HCT116 (cell line): ENCODE measurements around the gene GPR68. TPM values are rescaled to one million over a fixed set of nuclear protein-coding genes. Genes with fewer than 3 reads are reported as not detected.

Experiments
- ATAC-seq: fragments of 200-7000 bp; cut with Tn5 transposase; 2 replicates; pipeline ENCODE4 v1.9.1; 2020; ENCODE audit warnings: mild to moderate bottlenecking, moderate library complexity
- BruUV-seq: library from RNA; stranded (reverse); fragments of 400-500 nt; replicated peaks from 2 replicates; lab custom pipeline; 2021; lab: Mats Ljungman, UMichigan
- CTCF ChIA-PET: fragments of 300-600 bp; sonication (Branson Sonifier 250); formaldehyde crosslinking; loops from one replicate; lab custom pipeline; 2021; ENCODE audit warnings: antibody characterized with exemption; lab: Charles Lee
- POLR2A ChIA-PET: fragments of 300-600, 350-600 bp; sonication (Branson Sonifier 250); formaldehyde crosslinking; loops from one replicate; lab custom pipeline; 2021; ENCODE audit warnings: antibody characterized with exemption; lab: Charles Lee
- RAD21 ChIA-PET, 2 experiments: fragments of 300-600 bp; sonication (Branson Sonifier 250); formaldehyde crosslinking; loops; one replicate each; lab custom pipeline; 2023; ENCODE audit warnings: low total read pairs in 2 of 2; ENCODE audit not compliant: uncharacterized antibody in 2 of 2, unreplicated experiment in 2 of 2, low non-redundant PET in 1 of 2; lab: Charles Lee
- DNase-seq: peaks from one replicate; pipeline ENCODE4 v3.0.0-alpha.2; 2010; ENCODE audit warnings: low read depth, low spot score
- H2AFZ ChIP-seq: fragments of 200-600 bp; shearing (Covaris generic), sonication (generic); 2 replicates; pipeline ENCODE4 v1.6.1; 2017; ENCODE audit warnings: low read depth, mixed run types, mixed read lengths, antibody characterized with exemption, low read length; ENCODE audit not compliant: poor library complexity, severe bottlenecking
- H3K27ac ChIP-seq: 2 replicates; pipeline ENCODE4 v1.5.1; 2012; ENCODE audit warnings: low read depth, low read length
- H3K27me3 ChIP-seq: fragments of 200-600 bp; sonication (generic); 2 replicates; pipeline ENCODE4 v1.6.1; 2016; ENCODE audit warnings: mixed run types, low read length, mixed read lengths; ENCODE audit not compliant: insufficient read depth
- H3K36me3 ChIP-seq, 2 experiments: fragments of 200-500 bp in 1 of 2; fragments of 200-600 bp in 1 of 2; sonication (Bioruptor generic) in 1 of 2; sonication (generic) in 1 of 2; 2 replicates each; pipeline versions ENCODE4 v1.5.1 to v1.6.1; 2014 to 2016; ENCODE audit warnings: low read length in 2 of 2, inconsistent platforms in 1 of 2, mixed read lengths in 1 of 2, mixed run types in 1 of 2; ENCODE audit not compliant: insufficient read depth in 2 of 2, control insufficient read depth in 1 of 2
- H3K4me1 ChIP-seq, 2 experiments: fragments of 200-600 bp in 1 of 2; sonication (generic) in 1 of 2; 2 replicates each; pipeline versions ENCODE4 v1.5.1 to v1.6.1; 2012 to 2017; ENCODE audit warnings: low read length in 2 of 2, inconsistent platforms in 1 of 2, mild to moderate bottlenecking in 1 of 2, mixed read lengths in 1 of 2, mixed run types in 1 of 2, moderate library complexity in 1 of 2; ENCODE audit not compliant: insufficient read depth in 2 of 2, control insufficient read depth in 1 of 2
- H3K4me2 ChIP-seq: fragments of 200-600 bp; sonication (generic); 2 replicates; pipeline ENCODE4 v1.6.1; 2017; ENCODE audit warnings: mixed run types, low read length, mixed read lengths
- H3K4me3 ChIP-seq, 2 experiments: fragments of 200-600 bp in 1 of 2; sonication (generic) in 1 of 2; replicated peaks in 1 of 2; 2 replicates each; pipeline ENCODE4 v1.5.1; 2011 to 2016; ENCODE audit warnings: low read length in 2 of 2, control low read depth in 1 of 2, low read depth in 1 of 2, mild to moderate bottlenecking in 1 of 2, mixed read lengths in 1 of 2, mixed run types in 1 of 2
- H3K79me2 ChIP-seq: fragments of 200-600 bp; sonication (generic); 2 replicates; pipeline ENCODE4 v1.6.1; 2017; ENCODE audit warnings: mild to moderate bottlenecking, mixed run types, low read length, moderate library complexity, mixed read lengths; ENCODE audit not compliant: insufficient read depth
- H3K9ac ChIP-seq: fragments of 200-600 bp; sonication (generic); 2 replicates; pipeline ENCODE4 v1.6.1; 2016; ENCODE audit warnings: low read length, mixed read lengths
- H3K9me2 ChIP-seq: fragments of 200-600 bp; sonication (generic), shearing (Covaris generic); 2 replicates; pipeline ENCODE4 v1.6.1; 2017; ENCODE audit warnings: mixed run types, mild to moderate bottlenecking, moderate library complexity; ENCODE audit not compliant: insufficient read depth
- H3K9me3 ChIP-seq, 2 experiments: fragments of 200-500 bp in 1 of 2; fragments of 200-600 bp in 1 of 2; sonication (Bioruptor generic) in 1 of 2; sonication (generic) in 1 of 2; 2 replicates each; pipeline ENCODE4 v1.6.1; 2014 to 2017; ENCODE audit warnings: low read length in 2 of 2, mixed read lengths in 2 of 2, inconsistent platforms in 1 of 2, low read depth in 1 of 2, mild to moderate bottlenecking in 1 of 2, mixed run types in 1 of 2, moderate library complexity in 1 of 2; ENCODE audit not compliant: control insufficient read depth in 1 of 2, insufficient read depth in 1 of 2
- H4K20me1 ChIP-seq: fragments of 200-600 bp; sonication (generic), shearing (Covaris generic); 2 replicates; pipeline ENCODE4 v1.6.1; 2017; ENCODE audit warnings: mixed run types, mild to moderate bottlenecking, moderate library complexity; ENCODE audit not compliant: insufficient read depth
- ATF3 ChIP-seq: IDR thresholded peaks from 2 replicates; pipeline ENCODE4 v1.6.1; 2012
- CBX3 ChIP-seq: IDR thresholded peaks from 2 replicates; pipeline ENCODE4 v1.6.1; 2012; ENCODE audit warnings: low read depth
- CTCF ChIP-seq, 3 experiments: fragments of 200-600 bp in 1 of 3; sonication (generic) in 1 of 3; IDR thresholded peaks in 2 of 3; conservative IDR thresholded peaks in 1 of 3; 2 replicates each; pipeline ENCODE4 v1.5.1; 2012 to 2017; ENCODE audit warnings: low read depth in 2 of 3, low read length in 2 of 3, antibody characterized with exemption in 1 of 3, borderline replicate concordance in 1 of 3, control low read depth in 1 of 3, mild to moderate bottlenecking in 1 of 3, mixed read lengths in 1 of 3, mixed run types in 1 of 3, moderate library complexity in 1 of 3; ENCODE audit not compliant: insufficient read depth in 1 of 3
- ELF1 ChIP-seq: IDR thresholded peaks from 2 replicates; pipeline ENCODE4 v1.6.1; 2012; ENCODE audit warnings: low read depth, borderline replicate concordance
- EZH2 ChIP-seq: fragments of 200-600 bp; sonication (generic); IDR thresholded peaks from 2 replicates; pipeline ENCODE4 v1.6.1; 2017; ENCODE audit warnings: antibody characterized with exemption, mixed run types
- FOSL1 ChIP-seq: IDR thresholded peaks from 2 replicates; pipeline ENCODE4 v1.6.1; 2012; ENCODE audit warnings: low read depth
- JUND ChIP-seq: IDR thresholded peaks from 2 replicates; pipeline ENCODE4 v1.6.1; 2012
- MAX ChIP-seq: IDR thresholded peaks from 2 replicates; pipeline ENCODE4 v1.6.1; 2012
- POLR2AphosphoS5 ChIP-seq: IDR thresholded peaks from 2 replicates; pipeline ENCODE4 v1.6.1; 2011; ENCODE audit warnings: mild to moderate bottlenecking, low read depth, low read length, moderate library complexity
- REST ChIP-seq: IDR thresholded peaks from 2 replicates; pipeline ENCODE4 v1.6.1; 2012; ENCODE audit warnings: low read depth
- SIN3A ChIP-seq: IDR thresholded peaks from 2 replicates; pipeline ENCODE4 v1.6.1; 2012; ENCODE audit warnings: low read depth
- SRF ChIP-seq: IDR thresholded peaks from 2 replicates; pipeline ENCODE4 v1.6.1; 2012; ENCODE audit warnings: low read depth
- TCF7L2 ChIP-seq: IDR thresholded peaks from 2 replicates; pipeline ENCODE4 v1.7.0; 2011; ENCODE audit warnings: borderline replicate concordance, inconsistent platforms; ENCODE audit not compliant: insufficient read depth, insufficient read length; ENCODE audit errors: extremely low read depth
- intact Hi-C: fragments of 100-400 bp; cut with micrococcal nuclease; formaldehyde crosslinking; loops from 2 replicates; pipeline ENCODE4 v1.10.0; 2022
- total RNA-seq: library from RNA; stranded (reverse); gene quantifications from one replicate; pipeline ENCODE4 v1.2.1, GENCODE V29; 2021; ENCODE audit not compliant: unreplicated experiment

Gene GPR68
- total RNA-seq, 1 experiment from 2014 or later: not detected

GRCh38 chr14:91270619-91271018, 26.1 kb upstream of the GPR68 start:
- RAD21 ChIA-PET: no interaction called here
- no TSS peak for BruUV-seq
- no peak overlapping the region for H3K4me3 ChIP-seq
- intact Hi-C loops: no loop called here
- TF ChIP-seq TCF7L2 (no peak), CBX3 (no peak), MAX (no peak)
- H3K79me2 ChIP-seq: no peaks in the 10 kb centered on the region
- H2AFZ ChIP-seq: no peak overlapping the region
- ATAC-seq (no peak), DNase-seq (no peak)
- no peak overlapping the region for H3K9ac ChIP-seq
- POLR2A ChIA-PET: no interaction called here
- no peaks in the 10 kb centered on the region for H3K36me3 ChIP-seq
- no peaks in the 10 kb centered on the region for H3K9me2 ChIP-seq
- H3K27me3 ChIP-seq: no peaks in the 10 kb centered on the region
- H3K9me3 ChIP-seq: no peaks in the 10 kb centered on the region
- CTCF ChIA-PET: no interaction called here
- H3K4me1 ChIP-seq: no peaks in the 10 kb centered on the region
- H4K20me1 ChIP-seq: no peaks in the 10 kb centered on the region
- no peak overlapping the region for H3K4me2 ChIP-seq
- no peak overlapping the region for H3K27ac ChIP-seq

GRCh38 chr14:91270188-91270587, 25.7 kb upstream of the GPR68 start:
- CTCF ChIA-PET: no interaction called here
- H3K36me3 ChIP-seq: no peaks in the 10 kb centered on the region
- TF ChIP-seq SIN3A: no peak
- TF ChIP-seq JUND: no peak
- TF ChIP-seq FOSL1: no peak
- no peak for TF ChIP-seq MAX
- no peak for TF ChIP-seq REST
- no peak for TF ChIP-seq EZH2
- TF ChIP-seq ATF3: no peak
- no peak for TF ChIP-seq POLR2AphosphoS5
- TF ChIP-seq ELF1: no peak
- TF ChIP-seq SRF: no peak
- no peak for TF ChIP-seq CTCF (IDR thresholded peaks at IDR 0.05 in 2 of 3, conservative IDR thresholded peaks at IDR 0.05 in 1 of 3; ENCODE audit: borderline replicate concordance in 1 of 3, insufficient read depth in 1 of 3, low read depth in 2 of 3, low read length in 2 of 3)
- no peak for TF ChIP-seq CBX3
- TF ChIP-seq, all 23 proteins: peak for 0
- Histone ChIP-seq H3K9ac (no peak overlapping the region), H3K9me2 (no peaks in the 10 kb centered on the region), H2AFZ (no peak overlapping the region), H3K4me2 (no peak overlapping the region), H3K9me3 (no peaks in the 10 kb centered on the region), H3K27ac (no peak overlapping the region), H4K20me1 (no peaks in the 10 kb centered on the region), H3K27me3 (no peaks in the 10 kb centered on the region), H3K79me2 (no peaks in the 10 kb centered on the region), H3K4me3 (no peak overlapping the region), H3K4me1 (no peaks in the 10 kb centered on the region)
- no peak for ATAC-seq
- no TSS peak for BruUV-seq
- ChIA-PET RAD21 (no interaction called here), POLR2A (no interaction called here)
- DNase-seq: no peak
- intact Hi-C loops: no loop called here
